ENCODE measurements around the gene TMEM214. TPM values are rescaled to one million over a fixed set of nuclear protein-coding genes. Genes with fewer than 3 reads are reported as not detected.
A peak's percentile ranks its signal among the peaks of the same experiment; 100 is the strongest.

The TMEM214 gene
- polyA plus RNA-seq, 1 donor from 2014 or later: 10.3 TPM

GRCh38 chr2:27029051-27029450 is 3.7 kb upstream of the TMEM214 start:
- H4K20me1 ChIP-seq (ENCODE audit: insufficient read depth): peaks cover 2% of the 10 kb centered on the region
- no peak overlapping the region for H3K4me3 ChIP-seq (ENCODE audit: low read length)

GRCh38 chr2:27033253-27033852 is 588 bp downstream of the TMEM214 start:
- Histone ChIP-seq H3K4me2 (ENCODE audit: low read length) (peak overlapping the region; percentile 95), H3K79me2 (replicated peaks; ENCODE audit: insufficient read depth, low read length) (peaks cover 3% of the 10 kb centered on the region), H2AFZ (ENCODE audit: low read depth, low read length) (peak overlapping the region; percentile 42)
- TF ChIP-seq EP300 (conservative IDR thresholded peaks at IDR 0.05; ENCODE audit: poor library complexity, severe bottlenecking) (no peak), SMC3 (conservative IDR thresholded peaks at IDR 0.05; ENCODE audit: poor library complexity) (no peak), POLR2AphosphoS5 (IDR thresholded peaks at IDR 0.05) (no peak), CTCF (IDR thresholded peaks at IDR 0.05; ENCODE audit: poor library complexity, severe bottlenecking) (no peak), MXI1 (conservative IDR thresholded peaks at IDR 0.05; ENCODE audit: poor library complexity, severe bottlenecking) (no peak), TAF1 (IDR thresholded peaks at IDR 0.05; ENCODE audit: low read depth) (no peak), EZH2 (IDR thresholded peaks at IDR 0.05; ENCODE audit: borderline replicate concordance, insufficient read depth, low read length, poor library complexity, severe bottlenecking) (no peak)

More at GRCh38 chr2:27029051-27029450, 3.7 kb upstream of the TMEM214 start:
- TF ChIP-seq TAF1 (IDR thresholded peaks at IDR 0.05; ENCODE audit: low read depth): no peak
- no peak for TF ChIP-seq SMC3 (conservative IDR thresholded peaks at IDR 0.05; ENCODE audit: poor library complexity)
- no peak for TF ChIP-seq REST (IDR thresholded peaks at IDR 0.05; ENCODE audit: borderline replicate concordance)
- TF ChIP-seq POLR2AphosphoS5 (IDR thresholded peaks at IDR 0.05): no peak
- TF ChIP-seq RAD21 (conservative IDR thresholded peaks at IDR 0.05): no peak
- no peak for TF ChIP-seq MXI1 (conservative IDR thresholded peaks at IDR 0.05; ENCODE audit: poor library complexity, severe bottlenecking)
- TF ChIP-seq EP300 (conservative IDR thresholded peaks at IDR 0.05; ENCODE audit: poor library complexity, severe bottlenecking): no peak
- no peak for TF ChIP-seq CTCF (IDR thresholded peaks at IDR 0.05; ENCODE audit: poor library complexity, severe bottlenecking)
- TF ChIP-seq EZH2 (IDR thresholded peaks at IDR 0.05; ENCODE audit: borderline replicate concordance, insufficient read depth, low read length, poor library complexity, severe bottlenecking): no peak
- Histone ChIP-seq H3K4me2 (ENCODE audit: low read length) (no peak overlapping the region), H3F3A (ENCODE audit: insufficient read depth, low read length, poor library complexity, severe bottlenecking) (no peaks in the 10 kb centered on the region), H3K27ac (ENCODE audit: low read length) (no peak overlapping the region), H3K79me2 (replicated peaks; ENCODE audit: insufficient read depth, low read length) (peaks cover 3% of the 10 kb centered on the region), H3K27me3 (ENCODE audit: insufficient read depth, low read depth, low read length) (no peaks in the 10 kb centered on the region), H3K9ac (ENCODE audit: low read length) (no peak overlapping the region), H2AFZ (ENCODE audit: low read depth, low read length) (no peak overlapping the region), H3K9me2 (ENCODE audit: insufficient read depth, low read length) (no peaks in the 10 kb centered on the region), H3K36me3 (ENCODE audit: insufficient read depth, low read length) (no peaks in the 10 kb centered on the region), H3K9me3 (ENCODE audit: low read length) (no peaks in the 10 kb centered on the region)

More at GRCh38 chr2:27033253-27033852, 588 bp downstream of the TMEM214 start:
- peak overlapping the region; percentile 38 for H3K27ac ChIP-seq (ENCODE audit: low read length)
- no peaks in the 10 kb centered on the region for H4K20me1 ChIP-seq (ENCODE audit: insufficient read depth)
- no peaks in the 10 kb centered on the region for H3K27me3 ChIP-seq (ENCODE audit: insufficient read depth, low read depth, low read length)
- no peaks in the 10 kb centered on the region for H3K9me3 ChIP-seq (ENCODE audit: low read length)
- H3K9ac ChIP-seq (ENCODE audit: low read length): peak overlapping the region; percentile 68
- no peaks in the 10 kb centered on the region for H3K36me3 ChIP-seq (ENCODE audit: insufficient read depth, low read length)
- H3F3A ChIP-seq (ENCODE audit: insufficient read depth, low read length, poor library complexity, severe bottlenecking): no peaks in the 10 kb centered on the region
- H3K4me3 ChIP-seq (ENCODE audit: low read length): peak overlapping the region; percentile 87
- H3K9me2 ChIP-seq (ENCODE audit: insufficient read depth, low read length): no peaks in the 10 kb centered on the region
